COLO668 (cell line): ENCODE data around the gene LCTL.

Source experiments
- DNase-seq: peaks from one replicate; lab custom pipeline; 2025; ENCODE audit not compliant: unreplicated experiment; lab: John Stamatoyannopoulos, UW

LCTL gene

DNA sequence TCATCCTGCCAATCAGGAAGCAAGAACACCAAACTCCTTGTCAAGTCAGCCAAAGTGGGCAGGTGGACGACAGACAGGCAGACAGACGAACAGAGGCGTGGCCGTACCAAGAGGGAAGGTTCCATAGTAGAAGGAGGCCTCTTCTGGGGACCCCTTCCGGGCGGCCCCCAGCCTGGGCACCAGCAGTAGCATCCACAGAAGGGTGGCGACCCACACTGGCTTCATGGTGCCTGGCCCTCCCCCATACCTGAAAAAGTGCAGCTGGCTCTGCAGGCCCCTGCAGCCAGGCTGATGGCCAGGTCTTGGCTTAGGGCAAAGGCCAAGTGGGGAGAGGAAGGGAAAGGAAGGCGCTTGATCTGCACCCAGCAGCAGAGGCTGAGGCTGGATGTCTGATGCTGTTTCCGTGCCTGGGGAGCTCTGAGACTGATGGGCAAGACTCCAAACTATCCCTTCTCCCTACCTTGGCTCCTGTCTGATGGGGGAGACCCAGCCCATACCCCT is 607 bp downstream of the LCTL start:
- DNase-seq: no peak

DNA sequence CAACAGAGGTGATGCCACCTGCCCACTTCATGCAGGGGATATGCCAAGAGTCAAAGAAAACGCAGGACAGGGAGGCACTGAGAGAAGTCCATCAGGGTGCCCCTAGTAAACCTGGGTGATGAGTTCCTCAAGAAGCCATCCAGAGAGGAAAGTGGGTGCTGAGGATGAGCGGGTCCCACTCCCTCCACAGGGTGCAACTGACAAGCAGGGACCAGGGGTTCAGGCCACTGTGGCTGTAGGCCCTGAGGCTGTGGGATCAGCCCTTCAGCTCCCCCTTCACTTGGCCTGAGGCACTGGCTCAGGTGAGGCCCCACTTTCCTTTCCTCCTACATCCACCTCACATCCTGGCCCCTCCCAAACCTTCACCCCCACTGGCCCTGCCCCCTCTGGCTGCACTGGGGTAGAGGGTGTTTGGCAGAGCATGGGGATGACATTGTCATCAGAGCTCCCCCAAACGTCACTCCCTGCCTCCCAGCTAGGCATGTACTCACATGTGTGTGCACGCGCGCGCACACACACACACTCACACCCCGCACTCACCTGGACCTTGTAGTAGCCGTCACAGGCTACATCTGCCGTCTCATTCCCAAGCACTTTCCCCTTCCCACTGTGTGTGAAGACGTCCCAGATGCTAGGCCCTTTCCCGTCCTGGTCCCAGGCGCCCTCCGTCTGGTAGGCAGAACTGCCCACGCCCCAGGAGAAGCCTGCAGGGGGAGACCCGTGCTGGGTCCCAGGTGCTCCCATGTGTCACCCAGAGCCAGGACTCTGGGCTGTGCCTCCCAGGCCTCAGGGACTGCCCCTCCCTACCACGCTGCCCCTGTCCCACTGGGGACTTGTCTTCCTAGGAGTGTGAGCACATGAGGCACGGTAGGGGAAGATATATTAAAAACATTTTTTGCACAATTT is 1.4 kb downstream of the LCTL start:
- no peak for DNase-seq

DNA sequence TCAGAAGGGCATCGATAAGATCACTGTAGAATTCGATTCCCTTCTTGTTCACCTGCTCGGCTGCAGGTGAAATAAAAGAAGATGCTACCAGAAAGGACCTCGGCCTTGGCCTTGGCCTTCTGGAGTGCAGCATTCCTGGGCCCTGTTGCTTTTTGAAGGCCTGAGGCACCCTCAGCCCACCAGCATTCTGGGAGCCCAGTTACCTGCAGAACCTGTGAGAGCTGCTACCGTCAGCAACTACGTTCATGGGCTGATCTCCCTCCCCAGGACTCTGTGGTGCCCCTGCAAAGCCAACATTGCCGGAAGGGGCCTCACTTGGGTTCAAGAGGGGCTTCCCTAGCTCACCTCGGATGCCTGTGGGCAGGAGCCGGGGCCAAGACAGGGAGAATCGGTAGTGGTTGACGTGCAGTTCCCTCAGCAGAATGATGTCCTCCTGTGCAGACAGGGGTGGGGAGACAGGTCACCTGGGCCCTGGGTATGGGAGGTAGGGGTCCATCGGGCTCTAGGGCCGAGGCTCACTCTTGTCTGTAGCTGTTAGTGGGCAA is 2.2 kb downstream of the LCTL start:
- DNase-seq: no peak

DNA sequence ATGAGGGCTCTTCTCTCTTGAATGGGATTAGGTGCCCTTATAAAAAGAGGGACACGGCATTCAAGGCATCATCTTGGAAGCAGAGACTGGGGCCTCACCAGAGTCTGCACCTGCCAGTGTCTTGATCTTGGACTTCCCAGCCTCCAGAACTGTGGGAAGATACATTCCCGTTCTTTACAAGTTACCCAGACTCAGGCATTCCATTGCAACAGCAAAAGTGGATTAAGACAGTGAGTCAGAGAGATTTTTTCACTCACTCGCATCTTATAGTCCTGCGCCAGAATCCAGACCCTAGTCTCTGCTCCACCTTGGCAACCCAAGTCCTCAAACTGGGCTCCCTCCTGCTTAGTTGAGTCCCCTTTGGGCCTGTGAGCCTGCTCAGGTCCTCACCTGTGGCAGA is 2.7 kb downstream of the LCTL start:
- DNase-seq: no peak

DNA sequence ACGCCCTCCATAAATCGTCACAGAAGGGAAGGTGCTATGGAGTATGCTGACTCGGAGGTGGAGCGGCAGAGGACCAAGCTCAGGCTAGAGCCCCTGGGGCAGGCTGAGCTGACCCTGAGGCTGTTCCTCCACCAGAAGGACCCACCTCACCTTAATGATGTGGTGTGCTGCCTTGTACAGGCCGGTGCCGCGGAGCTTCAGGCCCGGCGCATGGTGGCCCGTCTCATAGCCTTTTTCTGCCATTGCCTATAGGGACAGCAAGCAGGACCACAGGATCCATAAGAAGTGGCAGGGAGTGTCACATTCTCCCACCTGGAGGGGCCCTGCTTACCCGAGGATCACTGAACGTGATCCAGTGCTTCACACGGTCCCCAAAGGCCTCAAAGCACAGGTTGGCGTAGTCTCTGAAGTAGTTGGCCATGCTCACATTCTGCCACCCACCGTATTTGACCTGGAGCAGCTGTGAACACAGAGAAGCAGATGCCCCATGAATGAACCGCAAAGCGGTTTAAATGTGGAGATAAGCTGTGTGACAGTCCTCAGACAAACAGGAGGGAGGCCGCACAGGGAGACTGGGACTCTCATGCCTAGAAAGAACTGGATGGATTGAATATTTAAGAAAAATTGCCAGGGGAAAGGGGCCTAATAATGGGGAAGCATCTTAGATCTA is 4.8 kb downstream of the LCTL start:
- DNase-seq: no peak

- no peak for DNase-seq
Observed at GRCh38 chr15:66558271-66558670, 7.5 kb downstream of the LCTL start.

DNA sequence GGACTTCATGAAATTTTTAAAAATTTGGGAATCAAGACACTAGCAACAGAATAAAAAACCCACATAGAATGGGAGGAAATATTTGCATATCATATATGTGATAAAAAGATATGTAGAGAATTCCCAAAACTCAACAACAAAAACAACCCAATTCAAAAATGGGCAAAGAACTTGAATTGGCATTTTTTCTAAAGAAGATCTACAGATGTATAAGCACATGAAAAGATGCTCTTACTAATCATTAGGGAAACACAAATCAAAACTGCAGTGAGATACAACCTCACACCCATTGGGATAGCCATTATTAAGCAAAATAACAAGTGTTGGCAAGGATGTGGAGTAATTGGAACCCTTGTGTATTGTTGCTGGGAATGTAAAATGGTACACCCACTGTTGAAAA is 10.1 kb downstream of the LCTL start:
- no peak for DNase-seq

DNA sequence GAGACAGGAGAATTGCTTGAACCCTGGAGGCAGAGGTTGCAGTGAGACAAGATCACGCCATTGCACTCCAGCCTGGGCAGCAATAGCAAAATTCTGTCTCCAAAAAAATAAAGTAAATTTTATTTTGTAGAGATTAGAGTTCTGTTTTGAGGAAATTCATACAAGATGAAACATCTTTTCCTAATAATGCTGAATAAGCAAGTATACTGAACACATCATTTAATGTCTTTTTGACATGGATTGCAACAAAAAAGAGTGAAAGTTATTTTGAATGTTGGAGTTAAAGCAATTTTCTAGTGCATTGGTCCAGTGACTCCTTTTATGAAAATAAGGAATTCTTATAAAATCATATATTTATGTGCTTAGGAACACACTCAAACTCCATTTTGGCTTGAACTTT is 20.5 kb downstream of the LCTL start:
- no peak for DNase-seq

GRCh38 chr15:66542896-66543295 is 22.9 kb downstream of the LCTL start:
- no peak for DNase-seq

- DNase-seq: no peak
Observed at GRCh38 chr15:66535056-66535455, 30.7 kb downstream of the LCTL start.

GRCh38 chr15:66524838-66525237 is 41.0 kb downstream of the LCTL start:
- no peak for DNase-seq

GRCh38 chr15:66523926-66524325 is 41.9 kb downstream of the LCTL start:
- DNase-seq: no peak

DNA sequence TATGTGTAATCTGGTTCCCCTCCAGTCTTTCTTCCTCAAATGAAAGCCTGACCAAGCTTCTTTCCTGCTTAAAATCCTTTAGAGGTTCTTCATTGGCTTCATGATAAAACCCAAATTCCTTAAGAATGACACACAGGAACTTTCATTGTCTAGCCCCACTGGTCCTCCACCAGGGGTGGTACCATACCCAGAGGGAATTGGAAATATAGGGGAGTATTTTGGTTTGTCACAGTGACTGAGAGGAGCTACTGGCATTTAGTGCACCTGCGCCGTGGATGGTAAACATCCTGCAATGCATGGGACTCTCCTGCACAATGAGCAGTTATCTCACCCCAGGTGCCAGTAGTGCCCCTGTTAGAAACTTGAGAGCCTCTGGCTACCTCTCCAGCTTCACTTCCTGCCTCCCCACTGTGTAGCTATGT is 49.9 kb downstream of the LCTL start:
- peak; percentile 27 for DNase-seq

GRCh38 chr15:66514586-66514985 is 51.2 kb downstream of the LCTL start:
- no peak for DNase-seq

- DNase-seq: no peak
Observed at GRCh38 chr15:66508293-66508883, 57.4 kb downstream of the LCTL start.

DNA sequence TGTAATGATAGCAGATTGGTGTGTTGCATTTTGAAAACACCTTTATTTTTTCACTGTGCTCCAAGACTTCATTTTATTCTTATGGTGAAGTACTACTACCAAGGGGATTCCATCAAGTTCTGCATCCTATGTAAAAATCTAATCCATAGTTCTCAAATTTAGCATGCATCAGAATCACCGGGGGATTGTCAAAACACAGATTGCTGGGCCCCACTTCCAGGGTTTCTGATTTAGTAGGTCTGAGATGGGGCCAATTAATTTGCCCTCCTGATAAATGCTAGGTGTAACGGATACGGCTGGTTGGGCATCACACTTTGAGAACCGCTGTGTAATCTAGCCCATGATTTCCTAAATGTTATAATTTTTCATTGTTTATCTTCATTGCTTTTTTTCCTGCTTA is 60.0 kb downstream of the LCTL start:
- DNase-seq: no peak

DNA sequence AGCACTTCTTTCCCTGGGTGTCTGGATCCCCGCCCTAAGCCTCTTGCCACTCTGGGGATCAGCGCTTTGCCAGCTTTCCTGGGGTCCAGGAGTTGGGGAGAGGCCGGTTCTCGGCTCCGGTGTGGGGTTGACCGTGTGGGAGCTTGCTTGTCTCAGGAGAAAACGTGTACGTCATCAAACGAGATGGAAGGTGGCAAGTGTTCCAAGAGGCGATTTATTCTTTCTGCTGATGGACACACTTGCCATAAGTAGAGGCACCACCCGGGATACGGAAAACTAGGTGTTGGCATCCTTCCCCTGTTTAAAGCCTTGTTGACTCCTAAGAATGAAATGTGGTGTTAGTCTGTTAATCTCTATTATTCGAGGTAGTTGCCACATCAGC is 60.4 kb downstream of the LCTL start:
- no peak for DNase-seq

DNA sequence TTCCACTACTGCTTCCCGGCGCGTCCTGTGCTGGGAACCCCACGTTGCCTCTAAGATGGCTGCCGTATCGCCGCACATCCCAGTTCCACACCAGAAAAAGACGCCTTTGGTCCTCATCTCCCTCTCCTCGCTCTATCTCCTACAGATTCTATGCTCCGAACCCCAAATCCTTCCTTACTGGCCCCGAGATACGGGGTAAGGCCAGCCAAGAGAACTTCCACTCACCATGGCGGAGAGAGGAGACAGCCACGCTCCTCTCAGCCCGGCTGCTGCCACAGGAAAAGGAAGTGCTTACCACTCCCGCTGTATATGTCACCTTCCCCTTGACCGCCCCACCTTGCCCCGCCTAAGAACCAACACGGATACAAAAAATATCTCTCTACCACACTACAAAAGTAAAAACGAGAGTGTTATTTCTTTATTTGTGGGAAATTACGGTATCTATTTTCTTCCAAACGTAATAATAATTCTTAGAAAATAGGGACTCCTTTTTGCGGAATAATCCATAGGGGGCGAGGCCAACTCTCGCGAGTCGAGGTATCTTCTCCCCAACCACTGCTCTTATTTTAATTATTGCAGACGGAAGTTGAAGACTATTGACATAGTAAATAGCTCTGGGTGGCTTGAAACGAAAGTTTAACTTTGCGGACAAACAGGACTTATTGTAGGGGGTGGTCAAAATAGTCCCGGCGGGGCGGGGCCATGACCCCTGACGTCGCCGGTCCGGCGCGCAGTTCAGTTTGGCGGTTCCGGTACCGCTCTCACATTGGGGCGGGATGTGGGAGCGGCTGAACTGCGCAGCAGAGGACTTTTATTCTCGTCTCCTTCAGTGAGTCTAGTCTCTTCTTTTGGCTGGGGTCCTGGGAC is 61.0 kb downstream of the LCTL start, which contains the start of the genes RPL4 and ZWILCH:
Gene RPL4, minus strand, starts transcription at position 293 of the 867 bp plus-strand sequence. Its CDS starts 65 bp downstream, at position 228.
Gene ZWILCH, plus strand, starts transcription at position 764 of the 867 bp plus-strand sequence. Its CDS starts 13 bp downstream, at position 777.
- DNase-seq: peak; percentile 72

DNA sequence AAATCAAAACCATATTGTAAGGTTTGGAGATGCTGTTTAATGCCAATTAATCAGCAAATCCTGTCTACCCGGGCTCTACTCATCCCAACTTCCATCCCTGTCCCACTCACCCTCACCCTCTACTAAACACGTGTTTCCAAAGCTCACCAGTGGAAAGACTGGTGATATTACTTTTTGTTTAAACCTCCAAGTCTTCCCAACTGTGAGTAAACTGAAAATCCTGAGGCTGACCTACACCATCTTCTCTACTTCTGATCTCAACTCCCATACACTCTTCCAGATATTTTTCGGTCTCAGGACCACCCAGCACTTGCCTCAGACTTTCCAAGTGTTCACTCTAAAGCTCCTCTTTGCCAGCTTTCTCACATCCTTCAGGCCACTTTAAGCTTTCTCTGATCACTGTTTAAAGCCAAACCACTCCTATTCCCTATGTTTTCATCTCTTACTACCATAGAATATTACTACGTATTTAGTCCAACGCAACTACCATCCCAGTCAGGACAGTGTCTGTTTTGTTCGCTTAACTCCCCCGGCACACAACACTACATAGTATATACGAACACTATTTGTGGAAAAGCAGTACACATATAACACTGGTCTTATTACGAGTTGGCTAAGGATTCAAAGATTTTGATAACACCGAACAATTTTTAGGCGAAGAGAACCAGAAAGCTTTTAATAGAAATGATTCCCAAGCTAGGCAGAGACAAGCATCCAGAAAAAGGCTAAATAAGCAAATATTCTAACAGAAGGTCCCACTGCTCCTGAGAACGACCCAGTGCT is 61.8 kb downstream of the LCTL start:
- DNase-seq: no peak
